Regular cardiac myocyte (primary cell): ENCODE results near the gene B4GALT3. TPM values are rescaled to one million over a fixed set of nuclear protein-coding genes. Genes with fewer than 3 reads are reported as not detected.

Experiments used
- total RNA-seq: library from RNA; depleted of rRNA; stranded (reverse); fragments of >200 nt; gene quantifications from 2 replicates; pipeline ENCODE4 v1.2.3, GENCODE V29; 2014

B4GALT3 gene
- 20.9 and 27.9 TPM in 2 replicates for total RNA-seq

DNA sequence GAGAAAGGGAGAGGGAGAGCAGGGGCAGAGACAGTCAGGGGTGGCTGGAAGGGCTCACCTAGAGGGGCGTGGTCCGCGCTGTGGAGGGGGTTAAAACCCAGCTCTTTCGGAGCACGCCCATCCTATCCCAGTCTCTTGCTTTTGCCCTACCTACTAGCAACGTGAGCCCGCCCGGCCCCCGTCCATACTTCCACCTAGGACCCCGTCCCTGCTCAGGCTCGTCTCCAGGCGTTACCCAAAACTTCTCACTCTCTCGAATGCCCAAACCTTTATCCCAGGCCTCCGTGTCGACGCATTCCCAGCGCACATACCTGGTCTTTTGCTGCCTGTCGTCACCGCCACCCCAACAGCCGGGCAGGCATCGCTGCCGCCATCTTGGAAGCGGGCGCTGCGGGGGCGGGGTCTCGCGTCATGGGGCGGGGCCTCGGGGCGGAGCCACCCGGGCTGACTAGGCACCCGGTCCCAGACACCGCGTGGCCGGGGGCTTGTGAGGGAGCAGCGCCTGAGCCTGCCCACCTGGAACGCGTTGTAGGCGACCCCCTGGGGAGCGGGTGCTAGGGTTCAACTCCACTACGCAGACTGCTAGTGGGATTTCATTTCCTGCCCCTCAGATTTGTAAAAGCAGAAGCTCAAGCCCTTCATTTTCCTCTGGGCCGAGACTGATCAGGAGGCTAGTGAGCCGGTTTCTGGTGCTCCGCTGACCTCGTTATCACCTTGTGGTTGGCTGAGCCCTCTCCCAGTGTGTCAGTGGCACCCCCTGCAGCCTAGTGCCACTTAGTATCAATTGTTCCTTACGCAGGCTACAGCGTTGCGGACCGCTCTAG is at the start of gene B4GALT3:
Gene B4GALT3, minus strand, starts transcription at position 396 of the 824 bp plus-strand sequence. CDS start 1,447 bp downstream, outside the sequence.

DNA sequence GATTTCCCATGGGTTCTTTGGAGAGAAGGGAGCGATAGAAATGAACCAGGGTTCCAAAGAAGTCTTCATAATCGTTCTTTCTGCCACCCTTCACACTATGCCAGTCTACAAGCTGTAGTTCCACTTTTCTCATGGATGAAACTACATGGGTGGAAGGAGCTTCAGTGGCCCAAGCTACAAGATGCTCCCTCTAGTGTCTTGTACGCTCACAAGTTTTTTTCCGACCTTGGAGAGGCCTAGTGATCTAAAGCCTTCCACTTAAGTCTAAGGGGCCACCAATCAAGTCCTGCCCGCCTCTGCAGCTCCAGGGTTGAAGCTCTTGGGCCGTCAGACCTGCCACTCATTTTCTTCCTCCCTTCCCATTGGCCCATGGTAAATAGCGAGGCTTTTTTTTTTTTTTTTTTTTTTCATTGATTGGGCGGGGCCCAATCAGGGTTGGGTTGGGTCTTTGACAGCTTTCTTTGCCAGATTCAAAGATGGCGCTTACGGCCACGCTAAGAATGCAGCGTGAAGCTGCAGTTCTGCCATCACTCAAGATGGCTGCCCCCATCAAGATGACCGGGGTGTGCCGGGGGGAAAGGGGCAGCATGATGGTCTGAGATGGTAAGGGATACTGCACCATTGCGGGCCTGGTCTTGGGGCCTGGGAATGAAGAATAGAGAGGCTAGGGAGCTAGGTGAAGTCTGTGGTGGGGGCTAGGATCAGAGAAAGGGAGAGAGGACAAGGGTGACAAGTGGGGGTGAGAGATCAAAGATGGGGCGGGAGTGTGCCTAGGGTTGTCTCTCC is 48.4 kb upstream of the B4GALT3 start, which contains the start of gene TOMM40L:
Gene TOMM40L, plus strand, starts transcription at position 527 of the 786 bp plus-strand sequence. CDS start 430 bp downstream, outside the sequence.

GRCh38 chr1:161215076-161215475 is 37.8 kb upstream of the B4GALT3 start, which contains the start of gene FCER1G:
Gene FCER1G, plus strand, starts transcription at chr1:161215295. Its CDS starts 27 bp downstream, at chr1:161215322.

DNA sequence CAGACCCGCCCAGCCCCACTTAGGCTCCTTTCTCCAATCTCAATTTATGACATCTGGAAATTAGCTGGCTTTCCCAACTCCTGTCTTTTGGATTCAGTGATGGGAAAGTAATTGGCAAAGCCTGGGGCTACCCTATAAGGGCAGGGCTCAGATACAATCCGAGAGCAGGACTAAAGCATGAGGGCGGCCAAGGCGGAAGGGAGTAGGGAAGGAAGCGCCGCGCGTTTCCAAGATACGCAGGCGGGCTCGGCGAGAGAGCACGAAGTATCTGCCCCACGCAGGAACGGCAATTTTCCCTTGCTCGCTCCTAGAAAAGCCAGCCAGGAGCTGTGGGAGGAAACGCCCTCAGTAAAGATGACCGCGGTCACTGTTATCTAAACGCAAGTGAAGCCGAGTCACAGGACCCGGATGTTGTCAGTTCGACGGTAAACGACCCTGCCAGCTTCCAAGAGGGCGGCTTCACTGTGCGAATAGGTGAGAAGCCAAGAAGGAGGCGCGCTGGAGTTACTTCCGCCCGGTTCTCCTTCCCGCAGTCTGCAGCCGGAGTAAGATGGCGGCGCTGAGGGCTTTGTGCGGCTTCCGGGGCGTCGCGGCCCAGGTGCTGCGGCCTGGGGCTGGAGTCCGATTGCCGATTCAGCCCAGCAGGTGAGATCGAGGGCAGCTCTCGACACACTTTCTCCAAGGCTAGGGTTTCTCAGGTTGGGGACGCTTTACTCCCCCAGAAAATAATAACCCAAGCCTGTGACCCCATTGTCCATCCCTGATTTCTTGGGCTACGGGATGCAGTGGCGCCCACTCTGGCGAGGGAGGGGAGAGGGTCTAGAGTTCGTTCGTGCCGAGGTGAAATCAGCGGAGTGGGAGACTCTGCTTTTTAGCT is 24.8 kb upstream of the B4GALT3 start, which contains the start of gene NDUFS2:
Gene NDUFS2, plus strand, starts transcription at position 532 of the 877 bp plus-strand sequence. Its CDS starts 19 bp downstream, at position 551.

GRCh38 chr1:161198897-161199431 is 21.7 kb upstream of the B4GALT3 start, which contains the start of gene ADAMTS4:
Gene ADAMTS4, minus strand, starts transcription at chr1:161199054. Its CDS starts 427 bp downstream, at chr1:161198627.

DNA sequence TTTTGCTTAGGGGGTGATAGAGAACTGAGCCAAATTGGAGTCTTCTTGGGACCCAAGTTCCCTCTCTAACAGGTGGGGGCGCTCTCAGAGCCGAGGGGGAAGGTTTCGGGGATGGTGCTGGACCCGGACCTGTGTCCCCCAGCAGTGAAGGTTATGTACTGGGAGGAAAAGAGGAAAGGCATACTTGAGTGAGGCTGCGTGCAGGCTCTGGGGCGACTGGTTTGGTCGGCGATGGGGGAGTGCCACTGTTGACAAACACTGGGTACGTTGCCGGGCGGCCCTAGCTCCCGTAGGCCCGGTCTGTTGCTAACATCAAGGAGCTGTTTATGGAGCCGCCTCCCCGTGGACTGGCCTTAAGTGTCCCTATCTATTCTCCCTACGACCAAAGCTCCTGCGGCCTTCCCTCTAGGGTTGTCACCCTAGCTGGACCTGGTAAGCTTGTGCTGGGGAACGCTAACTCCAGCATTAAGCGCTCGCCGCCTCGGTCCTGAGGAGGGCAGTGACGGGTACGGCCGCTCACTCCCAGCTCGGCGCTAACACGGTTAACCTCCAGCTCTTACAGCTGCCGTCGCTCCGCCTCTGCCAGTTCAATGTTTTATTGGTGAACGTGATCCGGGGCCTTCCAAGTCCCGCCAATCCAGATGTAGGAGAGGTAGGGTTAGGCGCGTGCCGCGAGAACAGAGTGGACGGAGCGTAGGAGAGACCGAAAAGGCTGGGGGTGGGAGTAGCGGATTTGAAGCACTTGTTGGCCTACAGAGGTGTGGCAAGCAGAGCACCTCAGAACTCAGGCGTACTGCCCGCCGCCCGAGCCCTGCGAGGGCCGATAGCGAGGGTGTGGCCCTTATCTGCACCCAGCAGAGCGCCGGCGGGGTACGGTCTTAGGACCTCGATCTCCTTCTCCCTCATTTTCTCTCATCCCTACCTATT is 11.3 kb downstream of the B4GALT3 start, which contains the start of gene PPOX:
Gene PPOX, plus strand, starts transcription at position 685 of the 927 bp plus-strand sequence. CDS start 422 bp downstream, outside the sequence.

GRCh38 chr1:161159087-161159912 is 18.0 kb downstream of the B4GALT3 start, which contains the start of gene USP21:
Gene USP21, plus strand, starts transcription at chr1:161159500. Its CDS starts 1,141 bp downstream, at chr1:161160641.

DNA sequence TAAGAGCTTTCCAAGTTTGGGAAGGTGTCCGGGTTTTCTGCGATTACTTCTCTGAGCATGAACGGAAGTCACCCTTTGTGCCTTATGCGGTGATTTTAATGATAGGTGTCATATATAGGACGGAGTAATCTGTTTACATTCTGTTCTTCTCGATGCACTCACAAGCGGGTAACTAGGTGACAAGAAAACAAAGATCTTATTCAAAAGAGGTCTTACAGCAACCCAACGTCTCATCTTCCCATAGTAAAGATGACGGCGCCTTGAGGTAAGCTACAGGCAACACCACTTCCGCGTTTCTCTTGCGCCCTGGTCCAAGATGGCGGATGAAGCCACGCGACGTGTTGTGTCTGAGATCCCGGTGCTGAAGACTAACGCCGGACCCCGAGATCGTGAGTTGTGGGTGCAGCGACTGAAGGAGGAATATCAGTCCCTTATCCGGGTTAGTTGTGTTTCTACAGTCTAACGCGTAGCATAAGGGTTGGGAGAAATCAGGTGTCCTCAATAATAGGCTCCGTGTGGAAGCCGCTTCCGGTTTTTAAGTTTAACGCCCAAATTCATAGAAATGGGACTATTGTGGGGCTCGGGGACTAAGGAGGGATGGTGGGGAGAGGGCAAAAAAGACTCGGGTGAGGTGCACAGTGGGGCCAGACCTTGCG is 23.5 kb downstream of the B4GALT3 start, which contains the start of gene UFC1:
Gene UFC1, plus strand, starts transcription at position 297 of the 656 bp plus-strand sequence. Its CDS starts 20 bp downstream, at position 317.

GRCh38 chr1:161132410-161133219 is 44.7 kb downstream of the B4GALT3 start, which contains the start of gene DEDD:
Gene DEDD, minus strand, starts transcription at chr1:161132667. Its CDS starts 8,205 bp downstream, at chr1:161124462.

Other genes starting within 250 kb of the B4GALT3 start
- 1.4 TPM in 1 of 2 replicates, not detected in the other for gene ITLN2, start 222.7 kb downstream of the B4GALT3 start, total RNA-seq
- 24.7 and 44.3 TPM in 2 replicates for gene F11R, start 156.4 kb downstream of the B4GALT3 start, total RNA-seq
- gene TSTD1, start 138.5 kb downstream of the B4GALT3 start, total RNA-seq: 19.6 and 41.4 TPM in 2 replicates
- gene USF1, start 131.5 kb downstream of the B4GALT3 start, total RNA-seq: 72.7 and 94.5 TPM in 2 replicates
- not detected in 2 replicates for gene ARHGAP30, start 107.6 kb downstream of the B4GALT3 start, total RNA-seq
- 0.19 and 0.56 TPM in 2 replicates for gene NECTIN4, start 87.9 kb downstream of the B4GALT3 start, total RNA-seq
- 0.28 and 0.38 TPM in 2 replicates for gene KLHDC9, start 79.1 kb downstream of the B4GALT3 start, total RNA-seq
- 28.8 and 112 TPM in 2 replicates for gene PFDN2, start 59.5 kb downstream of the B4GALT3 start, total RNA-seq
- gene NIT1, start 59.4 kb downstream of the B4GALT3 start, total RNA-seq: 21.4 and 22.0 TPM in 2 replicates
- 19.2 and 28.8 TPM in 2 replicates for gene DEDD, start 44.8 kb downstream of the B4GALT3 start, total RNA-seq
- gene UFC1, start 23.5 kb downstream of the B4GALT3 start, total RNA-seq: 109 and 118 TPM in 2 replicates
- 5.8 and 7.3 TPM in 2 replicates for gene USP21, start 18.0 kb downstream of the B4GALT3 start, total RNA-seq
- gene PPOX, start 11.1 kb downstream of the B4GALT3 start, total RNA-seq: 9.3 and 10.0 TPM in 2 replicates
- gene ADAMTS4, start 21.5 kb upstream of the B4GALT3 start, total RNA-seq: 22.2 and 110 TPM in 2 replicates
- 147 and 216 TPM in 2 replicates for gene NDUFS2, start 24.9 kb upstream of the B4GALT3 start, total RNA-seq
- 0.38 TPM in 1 of 2 replicates, not detected in the other for gene FCER1G, start 37.8 kb upstream of the B4GALT3 start, total RNA-seq
- not detected in 2 replicates for gene APOA2, start 46.1 kb upstream of the B4GALT3 start, total RNA-seq
- 10.4 and 14.6 TPM in 2 replicates for gene TOMM40L, start 48.6 kb upstream of the B4GALT3 start, total RNA-seq
- gene NR1I3, start 60.7 kb upstream of the B4GALT3 start, total RNA-seq: not detected in 2 replicates
- under 0.01 TPM in 1 of 2 replicates, not detected in the other for gene PCP4L1, start 81.2 kb upstream of the B4GALT3 start, total RNA-seq
- gene MPZ, start 132.5 kb upstream of the B4GALT3 start, total RNA-seq: 1.7 and 2.3 TPM in 2 replicates
- gene SDHC, start 136.9 kb upstream of the B4GALT3 start, total RNA-seq: 21.4 and 23.6 TPM in 2 replicates
- not detected in 2 replicates for gene CFAP126, start 190.4 kb upstream of the B4GALT3 start, total RNA-seq